H1 (cell line): ENCODE results near the gene EPHA4. TPM values are rescaled to one million over a fixed set of nuclear protein-coding genes. Genes with fewer than 3 reads are reported as not detected.

Experiments used
- polyA plus RNA-seq, 7 experiments: library from polyadenylated mRNA; depleted of rRNA in 3 of 7; stranded (reverse) in 5 of 7; unstranded in 2 of 7; fragments of >200 nt in 5 of 7; fragments of 200-250 nt in 2 of 7; gene quantifications; 1 replicate in 5 of 7; 2 replicates in 1 of 7; 4 replicates in 1 of 7; pipeline versions ENCODE4 v1.2.1 to v1.2.3, GENCODE V29; 2011 to 2013; ENCODE audit warnings: missing spikeins in 2 of 7, mixed read lengths in 2 of 7
- total RNA-seq: library from RNA; stranded (reverse); fragmentation: NEBNext Ultra II Directional; extraction: Animal tissue kit (Norgen Biotek cat#: 25700); gene quantifications from 2 replicates; pipeline ENCODE4 v1.2.1, GENCODE V29; 2021
- TF ChIP-seq, protein P1 (sequence below): IDR thresholded peaks from 2 replicates; pipeline ENCODE4 v1.6.1; 2011; ENCODE audit warnings: low read length, improper control_type of control experiment

EPHA4 gene
- total and polyA plus RNA-seq, 2 of the 8 experiments (the other 6 are each of a cell fraction or from before 2014, with no cell fraction given) = 4.3 to 5.7 TPM

DNA sequence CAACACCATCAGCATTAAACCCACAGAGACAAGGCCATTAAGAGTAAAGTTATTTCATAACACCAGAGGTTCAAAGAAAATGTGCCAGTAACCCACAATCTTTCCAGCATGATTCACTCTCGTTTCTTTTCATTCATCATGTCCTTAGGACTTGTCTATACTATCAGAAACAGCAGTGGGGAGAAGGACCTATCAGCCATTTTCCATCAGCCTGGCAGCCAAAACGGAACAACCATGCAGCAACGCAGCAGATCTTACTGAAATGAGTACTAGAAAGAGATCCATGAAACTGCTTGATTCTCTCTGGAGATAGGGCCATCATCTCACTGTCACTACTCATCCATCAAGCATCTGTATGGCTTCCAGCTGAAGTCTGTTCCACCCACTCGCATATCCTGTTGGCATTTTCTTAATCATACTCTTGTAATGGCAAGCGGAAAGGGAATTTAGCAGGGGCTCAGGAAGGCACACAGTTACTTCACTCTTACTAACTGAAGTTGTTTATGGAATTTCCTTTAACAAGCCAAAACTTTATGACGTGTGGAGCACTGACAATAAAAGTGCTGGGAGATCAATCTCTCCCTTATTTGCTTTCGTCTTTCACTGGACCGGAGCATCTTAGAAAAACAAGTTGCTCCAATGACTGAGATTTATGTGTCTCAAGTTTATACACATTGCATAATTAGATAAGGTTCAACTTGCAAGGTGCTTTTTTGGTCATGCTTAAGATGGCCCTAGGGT lies 69.7 kb downstream of the EPHA4 start (continued):
- TF ChIP-seq, protein P1, sequence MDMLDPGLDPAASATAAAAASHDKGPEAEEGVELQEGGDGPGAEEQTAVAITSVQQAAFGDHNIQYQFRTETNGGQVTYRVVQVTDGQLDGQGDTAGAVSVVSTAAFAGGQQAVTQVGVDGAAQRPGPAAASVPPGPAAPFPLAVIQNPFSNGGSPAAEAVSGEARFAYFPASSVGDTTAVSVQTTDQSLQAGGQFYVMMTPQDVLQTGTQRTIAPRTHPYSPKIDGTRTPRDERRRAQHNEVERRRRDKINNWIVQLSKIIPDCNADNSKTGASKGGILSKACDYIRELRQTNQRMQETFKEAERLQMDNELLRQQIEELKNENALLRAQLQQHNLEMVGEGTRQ = no peak
- TF ChIP-seq, all 59 proteins: peak for 0
